Measurements from ENCODE around the gene BANP. TPM values are rescaled to one million over a fixed set of nuclear protein-coding genes. Genes with fewer than 3 reads are reported as not detected.

Gene BANP
- total RNA-seq, 1 donor from 2014 or later: 20.6 TPM

- Histone ChIP-seq H3K36me3 (peaks cover 24% of the 10 kb centered on the region), H3K4me1 (no peaks in the 10 kb centered on the region), H3K27ac (no peak overlapping the region), H3K9me3 (no peaks in the 10 kb centered on the region), H3K4me3 (no peak overlapping the region), H3K27me3 (no peaks in the 10 kb centered on the region)
- DNase-seq: no peak
- no peak for ATAC-seq
- TF ChIP-seq, protein P1, sequence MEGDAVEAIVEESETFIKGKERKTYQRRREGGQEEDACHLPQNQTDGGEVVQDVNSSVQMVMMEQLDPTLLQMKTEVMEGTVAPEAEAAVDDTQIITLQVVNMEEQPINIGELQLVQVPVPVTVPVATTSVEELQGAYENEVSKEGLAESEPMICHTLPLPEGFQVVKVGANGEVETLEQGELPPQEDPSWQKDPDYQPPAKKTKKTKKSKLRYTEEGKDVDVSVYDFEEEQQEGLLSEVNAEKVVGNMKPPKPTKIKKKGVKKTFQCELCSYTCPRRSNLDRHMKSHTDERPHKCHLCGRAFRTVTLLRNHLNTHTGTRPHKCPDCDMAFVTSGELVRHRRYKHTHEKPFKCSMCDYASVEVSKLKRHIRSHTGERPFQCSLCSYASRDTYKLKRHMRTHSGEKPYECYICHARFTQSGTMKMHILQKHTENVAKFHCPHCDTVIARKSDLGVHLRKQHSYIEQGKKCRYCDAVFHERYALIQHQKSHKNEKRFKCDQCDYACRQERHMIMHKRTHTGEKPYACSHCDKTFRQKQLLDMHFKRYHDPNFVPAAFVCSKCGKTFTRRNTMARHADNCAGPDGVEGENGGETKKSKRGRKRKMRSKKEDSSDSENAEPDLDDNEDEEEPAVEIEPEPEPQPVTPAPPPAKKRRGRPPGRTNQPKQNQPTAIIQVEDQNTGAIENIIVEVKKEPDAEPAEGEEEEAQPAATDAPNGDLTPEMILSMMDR (IDR thresholded peaks at IDR 0.05): no peak
- intact Hi-C loops (cut with DNase I): no loop called here
Observed at GRCh38 chr16:88068476-88069396, 117.5 kb downstream of the BANP start.

GRCh38 chr16:88069397-88070168 lies 118.3 kb downstream of the BANP start:
- no peak for DNase-seq
- TF ChIP-seq, protein P1 (IDR thresholded peaks at IDR 0.05): no peak
- H3K4me3 ChIP-seq: no peak overlapping the region
- no peaks in the 10 kb centered on the region for H3K4me1 ChIP-seq
- ATAC-seq: no peak
- peaks cover 25% of the 10 kb centered on the region for H3K36me3 ChIP-seq
- H3K9me3 ChIP-seq: no peaks in the 10 kb centered on the region
- H3K27me3 ChIP-seq: no peaks in the 10 kb centered on the region
- intact Hi-C loops (cut with DNase I): no loop called here
- no peak overlapping the region for H3K27ac ChIP-seq

DNA sequence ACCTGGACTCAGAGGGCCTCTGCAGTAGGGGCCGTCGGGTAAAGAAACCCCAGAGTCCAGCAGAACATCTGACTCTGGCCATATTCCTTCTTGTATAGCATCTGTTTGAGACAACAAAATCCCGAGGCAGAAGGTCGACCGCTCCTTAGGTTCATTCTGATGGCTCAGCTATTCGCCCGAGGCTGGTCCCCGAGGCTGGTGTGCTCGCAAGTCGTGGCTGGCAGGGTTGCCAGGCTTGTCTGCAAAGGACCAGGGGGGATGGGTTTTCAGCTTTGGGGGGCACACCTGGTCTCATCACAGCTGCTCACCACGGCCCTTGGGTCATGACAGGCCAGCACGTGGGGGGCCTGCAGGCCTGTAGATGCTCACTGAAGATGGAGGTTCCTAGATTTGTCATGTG lies 119.1 kb downstream of the BANP start:
- H3K36me3 ChIP-seq: peaks cover 25% of the 10 kb centered on the region
- TF ChIP-seq, protein P1 (IDR thresholded peaks at IDR 0.05): no peak
- ATAC-seq: no peak

DNA sequence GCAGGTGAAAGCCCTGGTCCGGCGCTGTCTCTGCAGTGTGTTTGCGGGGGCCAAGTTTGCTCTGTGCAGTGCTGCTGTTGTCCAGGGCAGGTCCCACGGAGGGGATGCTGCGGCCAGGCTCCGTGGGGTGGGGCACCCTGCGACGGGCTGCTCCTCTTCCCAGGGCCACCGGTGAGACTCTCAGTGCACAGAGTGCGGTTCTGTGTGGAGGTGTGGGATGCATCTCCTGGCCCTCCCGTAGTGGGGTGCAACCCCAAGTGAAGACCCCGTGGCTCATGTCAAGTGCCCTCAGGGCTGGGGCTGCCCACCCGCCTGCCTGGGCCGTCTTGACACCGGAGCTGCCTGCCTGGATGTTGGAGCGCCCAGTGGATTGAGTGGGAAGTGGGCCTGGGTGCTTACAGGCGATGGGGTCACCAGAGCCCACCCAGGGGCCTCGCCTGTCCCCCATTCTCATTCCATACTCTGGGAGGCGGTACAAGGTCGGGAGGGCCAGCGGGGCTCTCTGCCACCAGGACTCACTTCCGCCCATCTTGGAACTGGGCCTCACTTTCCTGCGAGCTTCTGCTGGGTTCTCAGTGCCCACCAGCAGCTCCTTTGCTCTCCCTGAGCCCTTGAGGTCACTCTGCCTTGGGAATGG lies 119.9 kb downstream of the BANP start:
- no peak for DNase-seq
- Histone ChIP-seq H3K27me3 (no peaks in the 10 kb centered on the region), H3K36me3 (peaks cover 25% of the 10 kb centered on the region), H3K27ac (no peak overlapping the region), H3K4me1 (no peaks in the 10 kb centered on the region), H3K4me3 (no peak overlapping the region), H3K9me3 (no peaks in the 10 kb centered on the region)
- ATAC-seq: no peak
- TF ChIP-seq, protein P1 (IDR thresholded peaks at IDR 0.05): no peak
- intact Hi-C loops (cut with DNase I): no loop called here

More for the DNA sequence above, 119.1 kb downstream of the BANP start:
- Histone ChIP-seq H3K9me3 (no peaks in the 10 kb centered on the region), H3K4me3 (no peak overlapping the region), H3K4me1 (no peaks in the 10 kb centered on the region), H3K27me3 (no peaks in the 10 kb centered on the region), H3K27ac (no peak overlapping the region)
- DNase-seq: no peak
- intact Hi-C loops (cut with DNase I): no loop called here

DNA sequence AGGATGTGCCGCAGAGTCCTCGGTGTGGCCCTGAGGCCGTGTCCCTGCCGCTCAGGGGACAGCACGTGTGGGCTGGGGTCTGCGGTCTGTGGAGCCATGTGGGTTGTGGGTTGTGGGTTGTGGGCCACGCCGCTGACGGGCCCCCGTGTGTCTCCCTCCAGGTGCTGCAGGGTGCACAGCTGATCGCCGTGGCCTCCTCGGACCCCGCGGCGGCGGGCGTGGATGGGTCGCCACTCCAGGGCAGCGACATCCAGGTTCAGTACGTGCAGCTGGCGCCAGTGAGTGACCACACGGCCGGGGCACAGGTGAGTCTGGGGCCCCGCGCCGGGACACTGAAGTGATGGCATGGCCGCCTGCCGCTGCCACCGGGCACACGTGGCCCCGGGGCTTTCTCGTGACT lies 120.7 kb downstream of the BANP start:
- DNase-seq (no peak), ATAC-seq (no peak)
- intact Hi-C loops (cut with DNase I): no loop called here
- Histone ChIP-seq H3K4me1 (no peaks in the 10 kb centered on the region), H3K27me3 (no peaks in the 10 kb centered on the region), H3K4me3 (no peak overlapping the region), H3K27ac (no peak overlapping the region), H3K9me3 (no peaks in the 10 kb centered on the region), H3K36me3 (peaks cover 25% of the 10 kb centered on the region)
- TF ChIP-seq, protein P1 (IDR thresholded peaks at IDR 0.05): no peak
